Gastrocnemius medialis (tissue), 4 donors: ENCODE data around the gene ID3.

Source experiments
- POLR2A ChIP-seq, 2 donors: fragments of 450-650 bp; IDR thresholded peaks; one replicate each; pipeline ENCODE4 v1.6.1; 2017; ENCODE audit warnings: antibody characterized with exemption in 2 of 2, mild to moderate bottlenecking in 2 of 2, moderate library complexity in 2 of 2
- TF ChIP-seq, protein P1 (sequence below), 5 experiments: fragments of 450-650 bp in 3 of 5; fragments of 200-600 bp in 2 of 5; sonication (generic) in 2 of 5; IDR thresholded peaks in 4 of 5; conservative IDR thresholded peaks in 1 of 5; 1 replicate in 4 of 5; 2 replicates in 1 of 5; pipeline ENCODE4 v1.5.1; 2016 to 2019; ENCODE audit warnings: antibody characterized with exemption in 5 of 5, mild to moderate bottlenecking in 3 of 5, moderate library complexity in 3 of 5

DNA sequence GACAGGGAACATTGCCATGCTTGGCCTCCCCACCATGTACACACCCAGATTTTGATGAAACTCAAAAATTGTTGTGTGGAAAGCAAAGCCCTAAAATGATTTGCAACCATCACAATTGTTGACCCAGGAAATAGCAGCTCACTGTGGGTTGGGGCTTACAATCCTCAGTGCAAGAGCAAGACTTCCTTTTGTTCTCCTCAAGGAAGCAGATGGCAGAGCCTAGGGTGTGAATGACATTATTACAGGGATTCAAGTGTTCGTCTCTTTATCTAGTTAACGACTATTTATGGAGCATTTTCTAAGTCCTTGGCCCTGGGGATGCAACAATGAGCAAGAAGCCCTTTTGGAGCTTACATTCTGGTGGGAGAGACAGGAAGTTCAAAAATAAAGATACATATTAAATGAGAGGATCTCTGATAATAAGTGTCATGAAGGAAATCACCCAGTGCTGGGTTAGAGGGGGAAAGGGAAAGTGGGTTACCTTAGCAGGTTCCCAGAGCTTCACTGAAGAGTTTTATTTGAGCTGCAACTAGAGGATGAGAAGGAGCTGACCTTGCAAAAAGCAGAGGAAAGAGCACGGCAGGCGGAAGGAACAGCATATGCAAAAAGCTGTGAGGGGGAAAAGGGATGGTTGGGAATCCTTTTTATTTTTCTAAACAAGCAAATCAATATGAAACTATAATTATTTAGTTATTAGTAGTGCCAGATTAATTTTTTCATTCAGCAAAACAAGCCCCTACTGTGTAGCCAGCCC, 38.5 kb upstream of the ID3 start:
- TF ChIP-seq, protein P1, sequence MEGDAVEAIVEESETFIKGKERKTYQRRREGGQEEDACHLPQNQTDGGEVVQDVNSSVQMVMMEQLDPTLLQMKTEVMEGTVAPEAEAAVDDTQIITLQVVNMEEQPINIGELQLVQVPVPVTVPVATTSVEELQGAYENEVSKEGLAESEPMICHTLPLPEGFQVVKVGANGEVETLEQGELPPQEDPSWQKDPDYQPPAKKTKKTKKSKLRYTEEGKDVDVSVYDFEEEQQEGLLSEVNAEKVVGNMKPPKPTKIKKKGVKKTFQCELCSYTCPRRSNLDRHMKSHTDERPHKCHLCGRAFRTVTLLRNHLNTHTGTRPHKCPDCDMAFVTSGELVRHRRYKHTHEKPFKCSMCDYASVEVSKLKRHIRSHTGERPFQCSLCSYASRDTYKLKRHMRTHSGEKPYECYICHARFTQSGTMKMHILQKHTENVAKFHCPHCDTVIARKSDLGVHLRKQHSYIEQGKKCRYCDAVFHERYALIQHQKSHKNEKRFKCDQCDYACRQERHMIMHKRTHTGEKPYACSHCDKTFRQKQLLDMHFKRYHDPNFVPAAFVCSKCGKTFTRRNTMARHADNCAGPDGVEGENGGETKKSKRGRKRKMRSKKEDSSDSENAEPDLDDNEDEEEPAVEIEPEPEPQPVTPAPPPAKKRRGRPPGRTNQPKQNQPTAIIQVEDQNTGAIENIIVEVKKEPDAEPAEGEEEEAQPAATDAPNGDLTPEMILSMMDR (IDR thresholded peaks at IDR 0.05 in 4 of 5, conservative IDR thresholded peaks at IDR 0.05 in 1 of 5), result no peak
- no peak for TF ChIP-seq POLR2A (IDR thresholded peaks at IDR 0.05)
